ENCODE data around the gene RACGAP1. TPM values are rescaled to one million over a fixed set of nuclear protein-coding genes. Genes with fewer than 3 reads are reported as not detected.

The RACGAP1 gene
- total RNA-seq, 1 experiment from 2014 or later = 95.3 TPM

- Histone ChIP-seq H3K4me1 (ENCODE audit: insufficient read depth, low read length) (peaks cover 28% of the 10 kb centered on the region), H3K79me2 (ENCODE audit: low read length) (no peaks in the 10 kb centered on the region), H3K9me3 (ENCODE audit: low read length) (no peaks in the 10 kb centered on the region), H4K20me1 (ENCODE audit: low read length) (no peaks in the 10 kb centered on the region), H3F3A (ENCODE audit: low read length, unreplicated experiment) (no peaks in the 10 kb centered on the region), H3K9ac (ENCODE audit: low read length) (no peak within 1 kb of the TSS), H3K4me3 (ENCODE audit: low read length) (no peak within 1 kb of the TSS), H3K4me2 (ENCODE audit: low read length) (peak within 1 kb of the TSS; percentile 61), H3K9me2 (replicated peaks; ENCODE audit: low read length) (no peaks in the 10 kb centered on the region), H2AFZ (ENCODE audit: low read length) (no peak within 1 kb of the TSS), H3K27me3 (ENCODE audit: low read length) (no peaks in the 10 kb centered on the region), H3K36me3 (ENCODE audit: low read depth, low read length) (no peaks in the 10 kb centered on the region), H3K27ac (ENCODE audit: low read length) (no peak within 1 kb of the TSS)
- TF ChIP-seq CTCF (conservative IDR thresholded peaks at IDR 0.05; ENCODE audit: low read depth, low read length) = no peak
- no peak for TF ChIP-seq EZH2phosphoT487 (IDR thresholded peaks at IDR 0.05; ENCODE audit: borderline replicate concordance, low read length)
- DNase-seq (no peak), ATAC-seq (no peak)
- ChIA-PET CTCF (no interaction called here), POLR2A (ENCODE audit: unreplicated experiment) (no interaction called here)
- BruUV-seq (replicated peaks) = no TSS peak
- intact Hi-C loops (cut with micrococcal nuclease) = loop anchor here (10.0 kb wide), 2 partner anchors 97 to 187 kb away; no protein-coding TSS in a partner anchor
Measured at GRCh38 chr12:49961111-49961922, 64.0 kb downstream of the RACGAP1 start, which contains the start of gene AQP5. AQP5 (plus strand) TSS chr12:49961872; CDS start chr12:49962018, 146 bp downstream.

- POLR2A ChIA-PET (ENCODE audit: unreplicated experiment) = no interaction called here
- Histone ChIP-seq H3K79me2 (ENCODE audit: low read length) (no peaks in the 10 kb centered on the region), H4K20me1 (ENCODE audit: low read length) (no peaks in the 10 kb centered on the region), H3K9me2 (replicated peaks; ENCODE audit: low read length) (no peaks in the 10 kb centered on the region), H3K27ac (ENCODE audit: low read length) (no peak overlapping the region), H3K4me2 (ENCODE audit: low read length) (peak overlapping the region; percentile 72), H3K4me1 (ENCODE audit: insufficient read depth, low read length) (peaks cover 28% of the 10 kb centered on the region), H3K27me3 (ENCODE audit: low read length) (no peaks in the 10 kb centered on the region), H3K36me3 (ENCODE audit: low read depth, low read length) (no peaks in the 10 kb centered on the region), H3K9me3 (ENCODE audit: low read length) (no peaks in the 10 kb centered on the region), H2AFZ (ENCODE audit: low read length) (peak overlapping the region; percentile 51; the same call in 1 of the 2 replicates), H3F3A (ENCODE audit: low read length, unreplicated experiment) (no peaks in the 10 kb centered on the region), H3K9ac (ENCODE audit: low read length) (no peak overlapping the region), H3K4me3 (ENCODE audit: low read length) (no peak overlapping the region)
- no TSS peak for BruUV-seq (replicated peaks)
- TF ChIP-seq CTCF (conservative IDR thresholded peaks at IDR 0.05; ENCODE audit: low read depth, low read length) (no peak), EZH2phosphoT487 (IDR thresholded peaks at IDR 0.05; ENCODE audit: borderline replicate concordance, low read length) (no peak)
- ATAC-seq (no peak), DNase-seq (no peak)
- intact Hi-C loops (cut with micrococcal nuclease) = loop anchor here (10.0 kb wide), 2 partner anchors 96 to 186 kb away; no protein-coding TSS in a partner anchor
- CTCF ChIA-PET = interaction anchor here (0.6 kb wide), 1 partner anchor 150 kb away, joined by 4 read pairs; no protein-coding TSS in a partner anchor
Measured at GRCh38 chr12:49960474-49961110, 64.7 kb downstream of the RACGAP1 start.

Measured in PC-3 (cell line).